ENCODE data around the gene TIGD3.

The TIGD3 gene

GRCh38 chr11:65384301-65384889 is 29.8 kb downstream of the TIGD3 start:
- H3K4me1 ChIP-seq (ENCODE audit: insufficient read depth, insufficient read length) = peaks cover 20% of the 10 kb centered on the region
- TF ChIP-seq ZNF274 (IDR thresholded peaks at IDR 0.05; ENCODE audit: low read depth, low read length) (no peak), YY1 (IDR thresholded peaks at IDR 0.05; ENCODE audit: insufficient read depth, insufficient read length) (no peak), SUZ12 (IDR thresholded peaks at IDR 0.05; ENCODE audit: extremely low read depth, insufficient read depth, insufficient read length) (no peak)
- no peak for DNase-seq (ENCODE audit: low read depth, low spot score)

GRCh38 chr11:65386307-65387140 is 32.0 kb downstream of the TIGD3 start, which contains the start of gene FRMD8:
Gene FRMD8, plus strand, starts transcription at chr11:65386637. Its CDS starts 400 bp downstream, at chr11:65387037.
- peak within 1 kb of the TSS; percentile 86 for H3K4me3 ChIP-seq (ENCODE audit: insufficient read length, low read depth)
- DNase-seq (ENCODE audit: low read depth, low spot score) = no peak
- H3K27me3 ChIP-seq (ENCODE audit: insufficient read depth, insufficient read length) = no peaks in the 10 kb centered on the region
- H3K4me1 ChIP-seq (ENCODE audit: insufficient read depth, insufficient read length) = peaks cover 38% of the 10 kb centered on the region
- TF ChIP-seq ZNF274 (IDR thresholded peaks at IDR 0.05; ENCODE audit: low read depth, low read length) = no peak
- H3K9me3 ChIP-seq (ENCODE audit: insufficient read depth, low read length) = no peaks in the 10 kb centered on the region
- peaks cover 29% of the 10 kb centered on the region for H3K36me3 ChIP-seq (ENCODE audit: insufficient read depth, insufficient read length, low read length)
- H3K9ac ChIP-seq (ENCODE audit: insufficient read length, low read depth) = peak within 1 kb of the TSS; percentile 98

More at GRCh38 chr11:65384301-65384889, 29.8 kb downstream of the TIGD3 start:
- no peaks in the 10 kb centered on the region for H3K27me3 ChIP-seq (ENCODE audit: insufficient read depth, insufficient read length)
- H3K9ac ChIP-seq (ENCODE audit: insufficient read length, low read depth) = peak overlapping the region; percentile 51
- no peaks in the 10 kb centered on the region for H3K9me3 ChIP-seq (ENCODE audit: insufficient read depth, low read length)
- H3K4me3 ChIP-seq (ENCODE audit: insufficient read length, low read depth) = no peak overlapping the region
- peaks cover 18% of the 10 kb centered on the region for H3K36me3 ChIP-seq (ENCODE audit: insufficient read depth, insufficient read length, low read length)

DNA sequence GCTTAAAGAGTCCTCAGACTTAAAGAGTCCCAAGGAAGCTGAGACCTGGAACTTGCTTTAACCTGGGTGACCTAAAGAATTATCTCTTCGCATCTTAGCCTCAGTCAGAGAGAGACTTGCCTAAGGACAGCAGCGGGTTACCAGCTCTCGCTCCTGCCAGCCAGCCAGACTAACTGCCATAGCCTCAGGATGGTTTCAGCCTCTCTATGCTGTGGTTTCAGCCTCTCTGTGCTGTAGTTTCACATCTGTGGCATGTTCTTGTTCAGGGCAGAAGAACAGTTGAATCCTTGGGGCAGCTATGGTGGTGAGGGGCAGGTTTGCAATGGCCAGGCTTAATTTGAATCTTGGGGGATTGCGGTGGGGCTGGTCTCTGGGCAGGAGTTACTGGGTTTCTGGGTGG is 34.2 kb downstream of the TIGD3 start:
- H3K9ac ChIP-seq (ENCODE audit: insufficient read length, low read depth) = no peak overlapping the region

DNA sequence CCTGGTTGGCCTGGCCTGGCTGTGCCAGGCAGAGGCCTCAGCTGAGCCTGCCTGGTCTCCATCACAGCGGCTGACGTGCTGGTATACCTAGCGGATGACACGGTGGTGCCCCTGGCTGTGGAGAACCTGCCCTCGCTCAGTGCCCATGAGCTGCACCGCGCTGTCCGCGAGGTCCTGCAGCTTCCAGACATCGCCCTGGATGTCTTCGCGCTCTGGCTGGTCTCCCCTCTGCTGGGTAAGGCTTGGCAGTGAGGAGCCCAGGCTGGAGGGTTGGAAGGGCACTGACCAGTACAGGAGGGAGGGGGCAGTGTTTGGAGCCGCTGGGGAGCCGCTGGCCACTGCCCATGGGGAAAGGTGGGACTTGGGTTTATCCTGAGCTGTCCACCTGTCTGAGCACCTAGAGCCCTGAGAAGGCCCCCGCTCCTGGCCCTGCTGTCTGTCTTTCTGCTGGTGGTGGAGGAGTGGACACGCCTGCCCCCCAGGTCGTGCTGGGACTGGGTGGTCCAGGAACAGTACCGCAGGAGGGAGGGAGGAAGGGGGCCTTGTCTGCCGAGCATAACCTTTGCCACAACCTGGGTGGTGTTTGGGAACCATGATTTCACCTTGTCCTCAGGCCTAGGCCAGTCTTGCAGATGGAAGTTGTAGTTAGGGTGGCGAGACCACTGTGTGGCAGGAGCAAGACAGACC is 34.9 kb downstream of the TIGD3 start:
- H3K27me3 ChIP-seq (ENCODE audit: insufficient read depth, insufficient read length) = no peaks in the 10 kb centered on the region
- DNase-seq (ENCODE audit: low read depth, low spot score) = no peak
- peaks cover 46% of the 10 kb centered on the region for H3K4me1 ChIP-seq (ENCODE audit: insufficient read depth, insufficient read length)
- H3K4me3 ChIP-seq (ENCODE audit: insufficient read length, low read depth) = no peak overlapping the region
- peaks cover 58% of the 10 kb centered on the region for H3K36me3 ChIP-seq (ENCODE audit: insufficient read depth, insufficient read length, low read length)
- no peak for TF ChIP-seq SUZ12 (IDR thresholded peaks at IDR 0.05; ENCODE audit: extremely low read depth, insufficient read depth, insufficient read length)
- TF ChIP-seq YY1 (IDR thresholded peaks at IDR 0.05; ENCODE audit: insufficient read depth, insufficient read length) = no peak
- no peak for TF ChIP-seq ZNF274 (IDR thresholded peaks at IDR 0.05; ENCODE audit: low read depth, low read length)
- no peaks in the 10 kb centered on the region for H3K9me3 ChIP-seq (ENCODE audit: insufficient read depth, low read length)
- no peak overlapping the region for H3K9ac ChIP-seq (ENCODE audit: insufficient read length, low read depth)

More for the DNA sequence above, 34.2 kb downstream of the TIGD3 start:
- H3K27me3 ChIP-seq (ENCODE audit: insufficient read depth, insufficient read length) = no peaks in the 10 kb centered on the region
- no peak for TF ChIP-seq SUZ12 (IDR thresholded peaks at IDR 0.05; ENCODE audit: extremely low read depth, insufficient read depth, insufficient read length)
- TF ChIP-seq YY1 (IDR thresholded peaks at IDR 0.05; ENCODE audit: insufficient read depth, insufficient read length) = no peak
- TF ChIP-seq ZNF274 (IDR thresholded peaks at IDR 0.05; ENCODE audit: low read depth, low read length) = no peak
- peaks cover 46% of the 10 kb centered on the region for H3K4me1 ChIP-seq (ENCODE audit: insufficient read depth, insufficient read length)
- H3K4me3 ChIP-seq (ENCODE audit: insufficient read length, low read depth) = no peak overlapping the region
- DNase-seq (ENCODE audit: low read depth, low spot score) = no peak
- H3K36me3 ChIP-seq (ENCODE audit: insufficient read depth, insufficient read length, low read length) = peaks cover 51% of the 10 kb centered on the region
- no peaks in the 10 kb centered on the region for H3K9me3 ChIP-seq (ENCODE audit: insufficient read depth, low read length)

DNA sequence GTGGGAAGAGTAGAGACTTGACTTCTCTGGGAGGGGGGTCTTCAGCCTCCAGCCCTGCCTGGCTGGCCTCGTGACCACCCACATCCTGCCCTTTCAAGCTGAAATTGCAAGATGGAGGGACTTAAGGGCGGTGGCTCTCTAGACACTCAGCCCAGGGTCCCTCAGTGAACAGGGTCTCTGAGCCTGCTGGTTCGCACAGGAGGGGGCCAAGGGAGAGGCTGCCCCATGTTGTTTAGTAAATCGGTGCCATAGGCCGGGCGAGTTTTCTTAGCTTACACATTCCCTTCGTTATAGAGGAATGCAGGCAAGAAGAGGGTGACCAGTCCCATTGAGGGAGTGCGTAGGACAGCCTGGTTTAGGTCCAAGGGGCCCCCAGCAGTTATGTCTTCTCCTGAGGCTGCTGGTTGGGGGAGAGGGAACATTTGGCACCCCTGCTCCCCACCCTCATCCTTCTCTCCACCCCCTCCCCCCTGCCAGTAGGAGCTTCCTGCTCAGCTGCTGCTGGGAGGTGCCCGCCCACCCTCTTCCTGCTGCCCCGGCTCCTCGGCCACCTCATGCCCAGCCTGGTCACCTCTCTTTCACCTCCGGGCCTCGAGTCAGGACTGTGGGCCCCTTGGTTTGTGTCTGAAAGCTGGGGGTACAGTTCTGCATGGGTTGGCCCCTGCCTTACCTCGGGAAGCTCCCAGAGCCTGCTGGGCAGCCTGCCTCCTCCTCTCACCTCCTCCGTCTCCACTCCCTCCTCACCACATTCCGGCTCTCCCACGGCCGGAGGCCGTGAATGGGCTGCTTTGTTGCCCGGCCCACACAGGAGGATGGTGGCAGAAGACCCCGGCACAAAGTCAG is 35.8 kb downstream of the TIGD3 start:
- Histone ChIP-seq H3K4me3 (ENCODE audit: insufficient read length, low read depth) (no peak overlapping the region), H3K4me1 (ENCODE audit: insufficient read depth, insufficient read length) (peaks cover 44% of the 10 kb centered on the region), H3K9ac (ENCODE audit: insufficient read length, low read depth) (peak overlapping the region; percentile 37), H3K36me3 (ENCODE audit: insufficient read depth, insufficient read length, low read length) (peaks cover 66% of the 10 kb centered on the region), H3K9me3 (ENCODE audit: insufficient read depth, low read length) (no peaks in the 10 kb centered on the region), H3K27me3 (ENCODE audit: insufficient read depth, insufficient read length) (no peaks in the 10 kb centered on the region)
- no peak for DNase-seq (ENCODE audit: low read depth, low spot score)
- no peak for TF ChIP-seq SUZ12 (IDR thresholded peaks at IDR 0.05; ENCODE audit: extremely low read depth, insufficient read depth, insufficient read length)
- TF ChIP-seq YY1 (IDR thresholded peaks at IDR 0.05; ENCODE audit: insufficient read depth, insufficient read length) = no peak
- no peak for TF ChIP-seq ZNF274 (IDR thresholded peaks at IDR 0.05; ENCODE audit: low read depth, low read length)

DNA sequence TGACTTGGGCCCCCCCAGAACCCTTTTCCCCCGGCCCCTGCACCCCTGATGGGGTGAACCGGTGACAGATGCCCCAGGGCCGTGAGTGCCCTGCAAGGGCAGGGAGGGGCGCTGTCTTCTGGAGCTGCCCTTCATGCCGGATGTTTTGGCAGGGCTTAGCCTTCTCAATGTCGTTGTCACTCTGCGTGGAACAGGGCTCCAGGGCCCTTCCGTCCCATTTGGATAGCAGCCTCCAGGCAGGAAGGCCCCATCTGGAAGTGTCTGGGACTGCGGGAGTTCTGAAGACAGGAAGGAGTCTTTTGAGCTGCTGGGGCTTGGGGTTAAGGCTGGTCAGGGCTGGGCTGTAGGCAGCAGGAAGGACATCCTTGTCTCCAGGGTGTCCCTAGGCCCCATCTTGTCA is 36.4 kb downstream of the TIGD3 start:
- H3K36me3 ChIP-seq (ENCODE audit: insufficient read depth, insufficient read length, low read length) = peaks cover 72% of the 10 kb centered on the region
- H3K4me1 ChIP-seq (ENCODE audit: insufficient read depth, insufficient read length) = peaks cover 44% of the 10 kb centered on the region
- H3K9ac ChIP-seq (ENCODE audit: insufficient read length, low read depth) = peak overlapping the region; percentile 23
- DNase-seq (ENCODE audit: low read depth, low spot score) = peak; percentile 42
- no peaks in the 10 kb centered on the region for H3K9me3 ChIP-seq (ENCODE audit: insufficient read depth, low read length)
- TF ChIP-seq ZNF274 (IDR thresholded peaks at IDR 0.05; ENCODE audit: low read depth, low read length) = no peak
- no peak for TF ChIP-seq YY1 (IDR thresholded peaks at IDR 0.05; ENCODE audit: insufficient read depth, insufficient read length)
- no peak for TF ChIP-seq SUZ12 (IDR thresholded peaks at IDR 0.05; ENCODE audit: extremely low read depth, insufficient read depth, insufficient read length)
- H3K27me3 ChIP-seq (ENCODE audit: insufficient read depth, insufficient read length) = no peaks in the 10 kb centered on the region
- no peak overlapping the region for H3K4me3 ChIP-seq (ENCODE audit: insufficient read length, low read depth)
